K562 (cell line): ENCODE results near the gene S100A10. TPM values are rescaled to one million over a fixed set of nuclear protein-coding genes. Genes with fewer than 3 reads are reported as not detected.

Source experiments
- ATAC-seq: fragments of 200-7000 bp; cut with Tn5 transposase; 3 replicates; pipeline ENCODE4 v1.9.1; 2020; ENCODE audit warnings: moderate library complexity
- BruUV-seq: library from RNA; stranded (reverse); fragments of 400-500 nt; replicated peaks from 2 replicates; lab custom pipeline; 2021; lab: Mats Ljungman, UMichigan
- CTCF ChIA-PET: fragments of 300-600 bp; formaldehyde crosslinking; extraction: SDS; loops from one replicate; lab custom pipeline; 2021; ENCODE audit warnings: low intra/inter-chr PET ratio; lab: Yijun Ruan, JAX
- POLR2A ChIA-PET: fragments of 300-600, 350-650 bp; sonication (Branson Sonifier 250); formaldehyde crosslinking; extraction: SDS; loops from one replicate; lab custom pipeline; 2021; ENCODE audit warnings: antibody characterized with exemption, inconsistent platforms; lab: Yijun Ruan, JAX
- DNase-seq, 4 experiments: peaks; one replicate each; pipeline versions ENCODE4 v3.0.0 to v3.0.0-alpha.2; 2011 to 2018; ENCODE audit warnings: low spot score in 3 of 4, mixed read lengths in 3 of 4; ENCODE audit errors: extremely low read depth in 1 of 4
- FAIRE-seq: peaks from 2 replicates; lab custom pipeline; 2011; peaks lifted over from hg19 to GRCh38; lab: Jason Lieb, UNC
- H2AFZ ChIP-seq: 2 replicates; pipeline ENCODE4 v1.6.0; 2011; ENCODE audit warnings: low read depth, low read length, control low read depth, inconsistent platforms
- H3K27ac ChIP-seq: fragments of 200-600 bp; 3 replicates; pipeline ENCODE4 v1.8.0; 2011; ENCODE audit warnings: low read depth, mild to moderate bottlenecking, control low read depth, inconsistent platforms, low read length, moderate library complexity, mixed read lengths; ENCODE audit errors: extremely low read depth
- H3K27me3 ChIP-seq, 2 experiments: fragments of 300-600 bp in 1 of 2; 2 replicates in 1 of 2; 3 replicates in 1 of 2; pipeline versions ENCODE4 v1.6.0 to v1.8.0; 2011; ENCODE audit warnings: inconsistent platforms in 2 of 2, low read length in 2 of 2, mild to moderate bottlenecking in 1 of 2, mixed read lengths in 1 of 2, moderate library complexity in 1 of 2; ENCODE audit not compliant: control insufficient read depth in 2 of 2, insufficient read depth in 2 of 2
- H3K36me3 ChIP-seq: fragments of 300-600 bp; 3 replicates; pipeline ENCODE4 v1.8.0; 2011; ENCODE audit warnings: mild to moderate bottlenecking, low read length, inconsistent platforms; ENCODE audit not compliant: control insufficient read depth, insufficient read depth
- H3K4me1 ChIP-seq, 2 experiments: fragments of 200-600 bp in 1 of 2; replicated peaks in 1 of 2; 2 replicates in 1 of 2; 3 replicates in 1 of 2; pipeline versions ENCODE4 v1.5.1 to v1.8.0; 2011; ENCODE audit warnings: inconsistent platforms in 2 of 2, low read length in 2 of 2, mild to moderate bottlenecking in 1 of 2, mixed read lengths in 1 of 2, moderate library complexity in 1 of 2; ENCODE audit not compliant: control insufficient read depth in 2 of 2, insufficient read depth in 2 of 2
- H3K4me2 ChIP-seq: 2 replicates; pipeline ENCODE4 v1.6.1; 2011; ENCODE audit warnings: low read length, control low read depth, inconsistent platforms, mixed read lengths; ENCODE audit not compliant: insufficient read depth
- H3K4me3 ChIP-seq: fragments of 200-600 bp; sonication (generic), shearing (Covaris generic); 2 replicates; pipeline ENCODE4 v1.5.1; 2016; ENCODE audit warnings: control low read depth, inconsistent platforms
- H3K79me2 ChIP-seq: fragments of 200-600 bp; 3 replicates; pipeline ENCODE4 v1.8.0; 2011; ENCODE audit warnings: low read length, inconsistent platforms; ENCODE audit not compliant: control insufficient read depth, insufficient read depth
- H3K9ac ChIP-seq, 2 experiments: 2 replicates each; pipeline versions ENCODE4 v1.6.0 to v1.6.1; 2011; ENCODE audit warnings: low read depth in 2 of 2, low read length in 2 of 2, control low read depth in 1 of 2, inconsistent platforms in 1 of 2, mild to moderate bottlenecking in 1 of 2, mixed read lengths in 1 of 2; ENCODE audit not compliant: insufficient read depth in 1 of 2
- H3K9me1 ChIP-seq: one replicate; pipeline ENCODE4 v1.6.0; 2011; ENCODE audit warnings: inconsistent platforms, mild to moderate bottlenecking, low read length, moderate library complexity; ENCODE audit not compliant: control insufficient read depth, insufficient read depth
- H3K9me3 ChIP-seq: replicated peaks from 2 replicates; pipeline ENCODE4 v1.5.1; 2011; ENCODE audit warnings: low read depth, low read length, inconsistent platforms; ENCODE audit not compliant: control insufficient read depth, insufficient read depth
- H4K20me1 ChIP-seq: replicated peaks from 2 replicates; pipeline ENCODE4 v1.6.1; 2011; ENCODE audit warnings: low read length, inconsistent platforms, mixed read lengths; ENCODE audit not compliant: control insufficient read depth, insufficient read depth
- CBX2 ChIP-seq: fragments of 200-600 bp; sonication (generic); IDR thresholded peaks from one replicate; pipeline ENCODE4 v1.6.1; 2012; ENCODE audit warnings: mild to moderate bottlenecking, low read length, inconsistent platforms; ENCODE audit not compliant: insufficient read depth, poor library complexity, severe bottlenecking
- CSDE1 ChIP-seq, 2 experiments: fragments of 450-650 bp; IDR thresholded peaks; 2 replicates each; pipeline ENCODE4 v1.6.1; 2016; ENCODE audit warnings: mild to moderate bottlenecking in 1 of 2
- FUS ChIP-seq: fragments of 200-400 bp; formaldehyde crosslinking; optimal IDR thresholded peaks from 2 replicates; pipeline ENCODE3; 2017; ENCODE audit warnings: low read depth, low read length
- GABPB2 ChIP-seq: fragments of 250-450 bp; sonication (Bioruptor Pico); conservative IDR thresholded peaks from 2 replicates; pipeline ENCODE4 v1.5.1; 2021; ENCODE audit warnings: mild to moderate bottlenecking
- HINFP ChIP-seq: fragments of 450-650 bp; conservative IDR thresholded peaks from 2 replicates; pipeline ENCODE4 v1.6.1; 2016; ENCODE audit warnings: missing genetic modification characterization, low read depth, mild to moderate bottlenecking, control low read depth, missing compliant biosample characterization
- NCOA4 ChIP-seq: fragments of 450-650 bp; IDR thresholded peaks from 2 replicates; pipeline ENCODE4 v1.6.1; 2018; ENCODE audit warnings: mild to moderate bottlenecking; ENCODE audit not compliant: partially characterized antibody
- NCOA6 ChIP-seq: fragments of 450-650 bp; IDR thresholded peaks from 2 replicates; pipeline ENCODE4 v1.6.1; 2017; ENCODE audit warnings: mild to moderate bottlenecking
- NFE2 ChIP-seq: IDR thresholded peaks from 2 replicates; pipeline ENCODE4 v1.6.1; 2014; ENCODE audit warnings: antibody characterized with exemption, low read depth
- NFIC ChIP-seq: fragments of 450-650 bp; IDR thresholded peaks from 2 replicates; pipeline ENCODE4 v1.6.1; 2017; ENCODE audit warnings: mild to moderate bottlenecking, inconsistent platforms
- WGBS: fragments of 100-300 bp; shearing (Covaris generic); methylation state at CpG from one replicate; pipeline ENCODE4 v1.1.6; 2016; ENCODE audit warnings: low coverage, mixed read lengths; ENCODE audit not compliant: insufficient coverage; ENCODE audit errors: missing lambda C conversion rate; 5-methylcytosine and 5-hydroxymethylcytosine counted together
- in situ Hi-C: fragments of 300-500 bp; cut with MboI; formaldehyde crosslinking; loops from 4 replicates; pipeline ENCODE4 v1.15.0; 2018; ENCODE audit warnings: inconsistent platforms, mixed read lengths
- intact Hi-C: fragments of 100-400 bp; cut with micrococcal nuclease; formaldehyde crosslinking; loops from 2 replicates; pipeline ENCODE4 v1.14.2; 2022
- polyA plus RNA-seq, 8 experiments: library from polyadenylated mRNA; depleted of rRNA in 4 of 8; stranded (reverse) in 5 of 8; unstranded in 3 of 8; fragments of >200 nt; fragmentation: Nextera tagmentation in 2 of 8; fragmentation: Illumina TruSeq in 1 of 8; extraction: Ambion mirVana in 2 of 8; extraction: Trizol in 1 of 8; gene quantifications; 2 replicates each; pipeline versions ENCODE4 v1.2.1 to v1.2.3, GENCODE V29; 2011 to 2014; ENCODE audit warnings: inconsistent platforms in 1 of 8, missing spikeins in 1 of 8
- total RNA-seq, 7 experiments: library from RNA; depleted of rRNA in 6 of 7; stranded (reverse); fragments of >200 nt in 6 of 7; fragmentation: Illumina TruSeq in 2 of 7; extraction: Trizol in 2 of 7; gene quantifications; 2 replicates each; pipeline versions ENCODE4 v1.2.1 to v1.2.3, GENCODE V29; 2011 to 2021; ENCODE audit warnings: low replicate concordance in 1 of 7
- TF ChIP-seq, protein P1 (sequence below): fragments of 250-450 bp; sonication (Bioruptor Pico); IDR thresholded peaks from 2 replicates; pipeline ENCODE4 v1.8.0; 2022; ENCODE audit warnings: moderate library complexity, mild to moderate bottlenecking, inconsistent platforms

Gene S100A10
- total and polyA plus RNA-seq, 9 of the 15 experiments (the other 6 are each of a cell fraction or from before 2014, with no cell fraction given) = 0.32 to 1.6 (median 0.50) TPM; not detected in 3

GRCh38 chr1:151991663-151992302 is 1.9 kb downstream of the S100A10 start:
- POLR2A ChIA-PET = interaction anchor here (0.8 to 1.1 kb wide), 2 partner anchors 16 to 24 kb away, joined by 3 read pairs; no protein-coding TSS in a partner anchor

DNA sequence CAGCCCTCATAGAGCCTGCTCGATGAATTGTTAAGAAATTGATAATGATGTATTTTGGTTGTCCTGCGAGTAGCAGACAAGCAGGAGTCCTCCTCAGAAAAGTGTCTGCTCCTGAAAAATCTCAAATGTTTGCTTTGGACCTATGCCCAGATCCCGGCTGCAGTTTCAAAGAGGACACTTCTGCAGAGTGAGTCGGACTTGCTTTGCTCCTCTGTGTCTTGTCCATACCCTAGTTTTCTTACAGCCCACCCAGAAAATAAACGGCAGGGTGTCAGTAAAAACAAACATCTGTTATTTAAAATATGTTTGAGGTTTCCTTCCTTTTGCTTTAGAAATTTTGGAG is 2.8 kb downstream of the S100A10 start:
- Histone ChIP-seq H3K9me3 (no peaks in the 10 kb centered on the region), H3K79me2 (no peaks in the 10 kb centered on the region), H2AFZ (no peak overlapping the region), H3K27ac (no peak overlapping the region), H3K4me2 (no peak overlapping the region), H3K27me3 (peaks cover 27 to 53% of the 10 kb centered on the region in 2 experiments), H3K9me1 (no peaks in the 10 kb centered on the region), H3K4me1 (peaks cover 15 to 26% of the 10 kb centered on the region in 2 experiments), H3K36me3 (no peaks in the 10 kb centered on the region), H3K9ac (no peak overlapping the region)
- no TSS peak for BruUV-seq
- in situ Hi-C loops = no loop called here
- ChIA-PET POLR2A (interaction anchor here (0.8 to 1.0 kb wide), 3 partner anchors 11 to 54 kb away, joined by 3 read pairs; no protein-coding TSS in a partner anchor), CTCF (interaction anchor here (1.4 kb wide), 1 partner anchor 23 kb away, joined by 3 read pairs; no protein-coding TSS in a partner anchor)
- WGBS = 0% methylated on average over 5 of the region's 5 CpGs
- DNase-seq = no peak
- ATAC-seq = no peak
- FAIRE-seq = no peak
- intact Hi-C loops = no loop called here
- TF ChIP-seq HINFP (tag) = no peak
- TF ChIP-seq NFIC = peak; percentile 38; the same call in 1 of the 2 replicates
- TF ChIP-seq FUS = no peak
- no peak for TF ChIP-seq NCOA4
- TF ChIP-seq NCOA6 = no peak
- TF ChIP-seq CSDE1 (IDR thresholded peaks at IDR 0.05) = no peak
- TF ChIP-seq NFE2 = no peak
- TF ChIP-seq, protein P1, sequence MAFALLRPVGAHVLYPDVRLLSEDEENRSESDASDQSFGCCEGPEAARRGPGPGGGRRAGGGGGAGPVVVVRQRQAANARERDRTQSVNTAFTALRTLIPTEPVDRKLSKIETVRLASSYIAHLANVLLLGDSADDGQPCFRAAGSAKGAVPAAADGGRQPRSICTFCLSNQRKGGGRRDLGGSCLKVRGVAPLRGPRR = no peak
- TF ChIP-seq, all 486 proteins: peak for 1
- Histone ChIP-seq H3K4me3 (no peak overlapping the region), H4K20me1 (peaks cover 4% of the 10 kb centered on the region; the same call in 1 of the 2 replicates)

More at GRCh38 chr1:151991663-151992302, 1.9 kb downstream of the S100A10 start:
- ATAC-seq = no peak
- Histone ChIP-seq H4K20me1 (peaks cover 4% of the 10 kb centered on the region; the same call in 1 of the 2 replicates), H3K9me3 (no peaks in the 10 kb centered on the region), H2AFZ (peak overlapping the region; percentile 72; the same call in 1 of the 2 replicates), H3K79me2 (no peaks in the 10 kb centered on the region), H3K4me2 (peak overlapping the region; percentile 77), H3K27me3 (peaks cover 27 to 51% of the 10 kb centered on the region in 2 experiments), H3K9me1 (no peaks in the 10 kb centered on the region), H3K36me3 (no peaks in the 10 kb centered on the region), H3K27ac (no peak overlapping the region), H3K4me3 (no peak overlapping the region), H3K9ac (no peak overlapping the region), H3K4me1 (peaks cover 15 to 26% of the 10 kb centered on the region in 2 experiments)
- WGBS = 12% methylated on average over 6 of the region's 6 CpGs
- in situ Hi-C loops (no loop called here), intact Hi-C loops (no loop called here)
- BruUV-seq = no TSS peak
- CTCF ChIA-PET = interaction anchor here (1.4 kb wide), 1 partner anchor 24 kb away, joined by 3 read pairs; no protein-coding TSS in a partner anchor
- TF ChIP-seq GABPB2 (CRISPR knock-in tag) = no peak
- peak; percentile 98 for TF ChIP-seq CBX2
- no peak for DNase-seq
- no peak for FAIRE-seq
